Stimulated activated naive CD8-positive, alpha-beta T cell treated with anti-CD3 and anti-CD28 coated beads, Interleukin-15, amount 100 ng/mL, for 72 hours (primary cell): ENCODE measurements around the gene POLR1G.
"Not testable (repeated sequence)": the region's sequence is repeated elsewhere in the genome, so short reads cannot be mapped to it uniquely, and the experiment has no call there.

Source experiments
- ATAC-seq: fragments of 150-1000 bp; cut with Tn5 transposase; 2 replicates; pipeline ENCODE4 v1.10.0; 2021; ENCODE audit warnings: mild to moderate bottlenecking, moderate library complexity
- DNase-seq, 2 donors: peaks; one replicate each; pipeline ENCODE4 v3.0.0; 2021 to 2022
- H3K27ac Mint-ChIP-seq, 2 donors: one replicate each; pipeline ENCODE4 v1.8.0; 2022; ENCODE audit warnings: mild to moderate bottlenecking in 2 of 2, mixed read lengths in 2 of 2, moderate library complexity in 2 of 2
- H3K27me3 Mint-ChIP-seq: one replicate; pipeline ENCODE4 v1.8.0; 2022; ENCODE audit warnings: mixed read lengths
- H3K4me1 Mint-ChIP-seq: one replicate; pipeline ENCODE4 v1.8.0; 2022; ENCODE audit warnings: mild to moderate bottlenecking, mixed read lengths
- H3K4me3 Mint-ChIP-seq, 2 donors: one replicate each; pipeline ENCODE4 v1.8.0; 2022; ENCODE audit warnings: mild to moderate bottlenecking in 2 of 2, mixed read lengths in 2 of 2, moderate library complexity in 1 of 2
- H3K9me3 Mint-ChIP-seq, 2 donors: one replicate each; pipeline ENCODE4 v1.8.0; 2022; ENCODE audit warnings: mixed read lengths in 2 of 2

POLR1G gene

DNA sequence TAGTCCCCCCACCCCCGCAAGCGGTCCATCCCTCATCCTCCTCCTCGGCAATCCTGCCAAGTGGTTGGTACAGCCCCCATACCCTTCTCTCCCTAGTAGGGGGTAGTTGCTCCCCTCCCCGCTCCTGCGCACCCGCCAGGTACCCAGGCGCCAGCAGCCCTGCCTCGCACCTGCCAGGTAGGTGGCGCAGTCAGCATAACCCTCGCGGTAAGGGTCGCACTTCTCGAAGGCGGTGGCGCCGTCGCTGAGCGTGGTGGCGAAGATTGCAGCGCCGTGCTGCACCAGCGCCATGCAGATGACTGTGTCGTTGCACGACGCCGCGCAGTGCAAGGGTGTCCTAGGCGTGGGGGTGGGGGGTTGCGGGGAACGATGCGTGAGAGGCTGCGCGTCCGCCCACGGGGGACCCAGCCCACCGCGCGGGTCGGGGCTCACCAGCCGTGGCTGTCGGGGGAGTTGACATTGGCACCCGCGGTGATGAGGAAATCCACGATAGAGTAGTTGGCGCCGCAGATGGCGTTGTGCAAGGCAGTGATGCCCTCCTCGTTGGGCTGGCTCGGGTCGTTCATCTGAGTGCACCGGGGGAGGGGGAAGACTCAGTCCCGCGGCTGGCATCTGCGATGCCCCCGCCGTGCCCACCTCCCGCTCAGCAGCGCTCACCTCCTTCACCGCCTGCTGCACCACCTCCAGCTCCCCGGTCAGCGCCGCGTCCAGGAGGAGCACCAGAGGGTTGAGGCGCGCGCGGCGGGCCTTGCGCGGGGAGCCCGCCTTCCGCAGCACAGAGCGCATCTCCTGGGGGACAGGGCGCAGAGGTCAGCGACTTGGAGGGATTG is 20.8 kb upstream of the POLR1G start:
- Mint-ChIP-seq H3K4me3 (no peak overlapping the region), H3K27ac (no peak overlapping the region), H3K9me3 (no peaks in the 10 kb centered on the region), H3K4me1 (peaks cover 11% of the 10 kb centered on the region), H3K27me3 (peaks cover 35% of the 10 kb centered on the region)
- peak; percentile 35 for ATAC-seq
- no peak for DNase-seq

GRCh38 chr19:45391346-45391745 is 15.1 kb upstream of the POLR1G start:
- no peak overlapping the region for H3K27ac Mint-ChIP-seq
- no peaks in the 10 kb centered on the region for H3K9me3 Mint-ChIP-seq
- DNase-seq: no peak
- ATAC-seq: no peak
- H3K4me1 Mint-ChIP-seq: peaks cover 11% of the 10 kb centered on the region
- H3K4me3 Mint-ChIP-seq: no peak overlapping the region
- peaks cover 25% of the 10 kb centered on the region for H3K27me3 Mint-ChIP-seq

GRCh38 chr19:45391871-45392665 is 14.4 kb upstream of the POLR1G start:
- Mint-ChIP-seq H3K27ac (no peak overlapping the region), H3K4me1 (peaks cover 18% of the 10 kb centered on the region), H3K27me3 (peaks cover 25% of the 10 kb centered on the region), H3K9me3 (no peaks in the 10 kb centered on the region), H3K4me3 (no peak overlapping the region)
- DNase-seq: no peak
- ATAC-seq: no peak

- Mint-ChIP-seq H3K27me3 (peaks cover 49% of the 10 kb centered on the region), H3K9me3 (no peaks in the 10 kb centered on the region), H3K4me1 (peaks cover 34% of the 10 kb centered on the region), H3K27ac (no peak overlapping the region), H3K4me3 (no peak overlapping the region)
- DNase-seq (no peak), ATAC-seq (no peak)
Measured at GRCh38 chr19:45395821-45396617, 10.4 kb upstream of the POLR1G start.

- no peaks in the 10 kb centered on the region for H3K9me3 Mint-ChIP-seq
- H3K27me3 Mint-ChIP-seq: peaks cover 78% of the 10 kb centered on the region
- DNase-seq (no peak), ATAC-seq (no peak)
- no peak overlapping the region for H3K27ac Mint-ChIP-seq
- H3K4me3 Mint-ChIP-seq: no peak overlapping the region
- peaks cover 66% of the 10 kb centered on the region for H3K4me1 Mint-ChIP-seq
Measured at GRCh38 chr19:45400192-45400591, 6.3 kb upstream of the POLR1G start.

DNA sequence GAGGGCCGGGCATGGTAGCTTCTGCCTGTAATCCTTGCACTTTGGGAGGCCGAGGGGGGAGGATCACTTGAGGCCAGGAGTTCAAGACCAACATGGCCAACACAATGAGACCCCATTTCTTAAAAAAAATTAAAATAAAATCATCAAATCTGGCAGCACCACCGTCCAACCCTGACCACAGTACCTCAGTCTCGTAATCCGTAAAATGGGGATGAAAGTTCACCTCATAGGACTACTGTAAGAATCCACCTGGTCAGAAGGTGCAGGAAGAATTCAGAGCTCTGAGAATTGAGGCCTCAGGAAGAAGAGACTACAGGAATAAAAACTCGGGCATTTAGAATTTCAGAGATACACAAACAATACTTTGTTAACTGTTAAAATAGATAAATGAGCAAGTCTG is 4.6 kb upstream of the POLR1G start:
- Mint-ChIP-seq H3K4me1 (peaks cover 64% of the 10 kb centered on the region), H3K4me3 (no peak overlapping the region), H3K27me3 (peaks cover 62% of the 10 kb centered on the region), H3K27ac (no peak overlapping the region), H3K9me3 (no peaks in the 10 kb centered on the region)
- DNase-seq (no peak), ATAC-seq (no peak)

DNA sequence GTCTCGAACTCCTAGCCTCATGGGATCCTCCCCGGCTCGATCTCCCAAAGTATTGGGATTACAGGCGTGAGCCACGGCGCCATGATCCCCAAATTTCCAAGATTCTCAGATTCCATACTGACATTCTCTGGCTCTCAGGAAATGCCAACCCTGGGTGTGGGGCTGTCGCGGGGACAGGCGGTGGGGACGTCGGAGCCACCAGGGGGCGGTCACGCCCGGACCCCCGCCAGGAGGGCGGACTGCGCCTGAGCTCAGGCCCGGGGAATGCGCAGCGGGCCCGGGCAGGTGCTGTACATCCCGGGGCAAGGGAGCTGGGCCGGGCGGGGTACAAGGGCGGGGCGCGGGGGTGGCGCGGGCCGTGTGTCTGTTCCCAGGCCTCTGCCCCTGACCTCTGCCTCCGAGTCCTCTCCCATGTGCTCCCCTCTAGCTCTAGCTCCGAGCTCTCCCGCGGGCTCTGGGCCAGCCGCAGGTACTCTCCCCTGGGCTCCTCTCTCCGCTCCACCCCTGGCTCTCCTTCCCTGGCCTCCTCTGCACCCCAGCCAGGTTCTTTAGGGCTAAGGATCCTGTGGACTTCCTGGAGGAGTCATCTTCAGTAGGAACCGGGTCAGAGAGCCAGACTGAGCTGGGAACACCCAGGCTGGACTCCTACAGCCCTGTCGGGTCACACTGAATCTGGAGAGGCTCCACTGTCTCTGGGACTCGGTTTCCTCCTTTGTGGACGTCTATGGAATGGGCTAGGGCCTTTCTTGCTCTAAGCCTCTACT is 4.0 kb upstream of the POLR1G start:
- H3K27me3 Mint-ChIP-seq: peaks cover 56% of the 10 kb centered on the region
- peak overlapping the region in 1 of 2 donors; percentile 21 for H3K4me3 Mint-ChIP-seq
- ATAC-seq: no peak
- peak; percentile 49 to 50 for DNase-seq
- no peak overlapping the region for H3K27ac Mint-ChIP-seq
- no peaks in the 10 kb centered on the region for H3K9me3 Mint-ChIP-seq
- peaks cover 62% of the 10 kb centered on the region for H3K4me1 Mint-ChIP-seq

DNA sequence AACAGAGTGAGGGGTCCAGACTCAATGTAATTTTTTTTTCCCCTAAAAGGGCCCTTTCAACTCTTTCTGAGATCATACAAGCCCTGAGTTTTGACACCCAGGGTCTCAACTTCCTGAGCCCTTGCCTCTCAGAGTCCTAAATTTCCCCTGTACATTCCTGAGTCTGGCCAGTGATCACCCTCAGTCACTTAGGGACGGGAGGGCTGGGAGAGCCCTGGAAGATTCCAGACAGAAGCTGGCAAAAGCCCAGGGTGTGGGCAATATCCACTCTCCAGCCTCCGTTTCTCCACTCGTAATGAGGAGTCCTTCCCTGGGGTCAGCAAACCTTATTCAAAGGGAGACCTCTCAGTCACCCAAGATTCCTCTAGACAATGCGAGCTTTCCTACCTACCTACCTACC is 3.2 kb upstream of the POLR1G start:
- H3K27ac Mint-ChIP-seq: no peak overlapping the region
- H3K4me3 Mint-ChIP-seq: no peak overlapping the region
- DNase-seq (no peak), ATAC-seq (no peak)
- H3K27me3 Mint-ChIP-seq: peaks cover 48% of the 10 kb centered on the region
- peaks cover 64% of the 10 kb centered on the region for H3K4me1 Mint-ChIP-seq
- H3K9me3 Mint-ChIP-seq: no peaks in the 10 kb centered on the region

GRCh38 chr19:45403781-45404556 is 2.5 kb upstream of the POLR1G start:
- no peaks in the 10 kb centered on the region for H3K9me3 Mint-ChIP-seq
- peaks cover 41% of the 10 kb centered on the region for H3K27me3 Mint-ChIP-seq
- ATAC-seq (peak; percentile 41), DNase-seq (peak; percentile 82 to 84)
- H3K27ac Mint-ChIP-seq: no peak overlapping the region
- H3K4me1 Mint-ChIP-seq: peaks cover 64% of the 10 kb centered on the region
- peak overlapping the region; percentile 92 to 100 for H3K4me3 Mint-ChIP-seq

- peak within 1 kb of the TSS; percentile 94 to 99 for H3K27ac Mint-ChIP-seq
- no peaks in the 10 kb centered on the region for H3K9me3 Mint-ChIP-seq
- peaks cover 40% of the 10 kb centered on the region for H3K27me3 Mint-ChIP-seq
- peak within 1 kb of the TSS; percentile 92 to 100 for H3K4me3 Mint-ChIP-seq
- DNase-seq (peak; percentile 53 to 57), ATAC-seq (peak; percentile 13)
- H3K4me1 Mint-ChIP-seq: peaks cover 70% of the 10 kb centered on the region
Measured at GRCh38 chr19:45404557-45405434, 1.6 kb upstream of the POLR1G start, which contains the start of gene PPP1R13L. TSS of gene PPP1R13L (minus strand) at chr19:45405069. CDS start at chr19:45398318, 6,751 bp downstream.

DNA sequence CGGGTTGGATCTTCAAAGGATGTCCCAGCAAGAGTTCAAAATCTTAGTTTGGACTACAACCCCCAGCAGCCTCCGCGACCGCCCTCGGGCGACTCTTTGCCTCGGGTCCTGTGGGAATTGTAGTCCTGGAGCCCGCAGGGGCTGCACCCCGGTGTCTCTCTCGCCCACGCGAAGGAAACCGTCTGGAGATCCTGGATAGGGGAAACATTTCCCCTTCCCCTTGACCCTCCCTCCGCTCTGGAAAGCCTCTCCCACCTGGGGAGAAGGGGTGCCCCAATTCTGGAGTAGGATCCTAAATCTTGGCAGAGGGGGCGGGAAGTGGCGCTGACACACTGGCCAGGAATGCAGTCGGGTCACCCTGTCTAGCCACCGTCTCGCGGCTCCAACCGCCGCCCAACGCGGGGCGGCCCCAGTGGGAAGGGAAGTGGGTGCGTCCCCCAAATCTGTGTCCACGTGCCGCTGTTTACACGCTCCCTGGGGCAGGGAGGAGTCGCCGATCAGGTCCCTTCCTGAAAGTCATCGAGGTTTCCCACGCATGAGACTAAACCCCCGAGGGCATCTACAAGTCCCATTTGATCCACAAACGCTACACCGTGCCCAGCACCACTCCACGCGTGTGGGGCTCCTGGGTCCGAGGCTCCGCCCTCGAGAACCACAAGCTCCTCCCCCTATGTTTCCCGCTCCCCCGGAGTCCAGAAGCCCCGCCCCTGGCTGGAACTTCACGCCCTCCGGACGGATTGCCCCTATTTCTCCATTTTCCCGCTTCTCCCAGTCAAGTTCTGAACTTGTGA is 814 bp upstream of the POLR1G start:
- ATAC-seq: peak; percentile 62

DNA sequence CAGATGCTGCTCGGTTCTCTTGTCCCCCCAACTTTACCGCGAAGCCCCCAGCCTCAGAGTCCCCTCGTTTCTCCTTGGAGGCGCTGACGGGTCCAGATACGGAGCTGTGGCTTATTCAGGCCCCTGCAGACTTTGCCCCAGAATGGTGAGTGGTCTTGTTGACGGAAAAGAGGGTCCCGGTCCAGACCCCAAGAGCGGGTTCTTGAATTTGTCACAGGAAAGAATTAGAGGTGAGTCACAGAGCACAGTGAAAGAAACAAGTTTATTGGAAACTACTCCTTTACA is 589 bp downstream of the POLR1G start:
- DNase-seq: no peak
- H3K27ac Mint-ChIP-seq: peak overlapping the region; percentile 44 to 99
- H3K4me3 Mint-ChIP-seq: peak overlapping the region; percentile 92 to 100
- H3K4me1 Mint-ChIP-seq: peaks cover 76% of the 10 kb centered on the region
- ATAC-seq: no peak
- peaks cover 32% of the 10 kb centered on the region for H3K27me3 Mint-ChIP-seq
- no peaks in the 10 kb centered on the region for H3K9me3 Mint-ChIP-seq

More for the DNA sequence above, 814 bp upstream of the POLR1G start:
- DNase-seq: peak; percentile 79 to 82
- peaks cover 34% of the 10 kb centered on the region for H3K27me3 Mint-ChIP-seq
- no peaks in the 10 kb centered on the region for H3K9me3 Mint-ChIP-seq
- H3K4me1 Mint-ChIP-seq: peaks cover 75% of the 10 kb centered on the region
- peak overlapping the region; percentile 94 to 99 for H3K27ac Mint-ChIP-seq
- H3K4me3 Mint-ChIP-seq: peak overlapping the region; percentile 92 to 100

DNA sequence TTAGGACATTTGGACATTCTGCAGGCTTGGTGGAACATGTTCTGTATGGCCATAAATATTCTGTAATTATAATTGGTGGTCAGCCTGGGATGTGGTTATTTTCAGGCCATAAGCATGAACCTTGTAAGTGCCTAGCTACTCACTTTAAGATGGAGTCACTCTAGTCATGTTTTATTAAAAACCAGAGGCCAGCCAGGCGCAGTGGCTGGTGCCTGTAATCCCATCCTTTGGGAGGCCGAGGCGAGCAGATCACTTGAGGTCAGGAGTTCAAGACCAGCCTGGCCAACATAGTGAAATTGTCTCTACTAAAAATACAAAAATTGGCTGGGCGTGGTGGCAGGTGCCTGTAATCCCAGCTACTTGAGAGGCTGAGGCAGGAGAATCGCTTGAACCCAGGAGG is 1.1 kb downstream of the POLR1G start:
- DNase-seq, H3K9me3 Mint-ChIP-seq, H3K27ac Mint-ChIP-seq, ATAC-seq: not testable (repeated sequence)
- H3K4me3 Mint-ChIP-seq: peak overlapping the region in 1 of 2 donors; percentile 92
- H3K27me3 Mint-ChIP-seq: peaks cover 26% of the 10 kb centered on the region
- peaks cover 70% of the 10 kb centered on the region for H3K4me1 Mint-ChIP-seq
